Measurements from ENCODE around the gene APBB1IP.
A peak's percentile ranks its signal among the peaks of the same experiment; 100 is the strongest.

The APBB1IP gene

GRCh38 chr10:26550774-26551526, 112.8 kb downstream of the APBB1IP start:
- TF ChIP-seq CTCF (IDR thresholded peaks at IDR 0.05; ENCODE audit: low read depth, low read length, missing control alignments): no peak
- H3K4me3 ChIP-seq (replicated peaks; ENCODE audit: low read depth, low read length): no peak overlapping the region
- DNase-seq (ENCODE audit: extremely low read depth, low read depth): no peak

DNA sequence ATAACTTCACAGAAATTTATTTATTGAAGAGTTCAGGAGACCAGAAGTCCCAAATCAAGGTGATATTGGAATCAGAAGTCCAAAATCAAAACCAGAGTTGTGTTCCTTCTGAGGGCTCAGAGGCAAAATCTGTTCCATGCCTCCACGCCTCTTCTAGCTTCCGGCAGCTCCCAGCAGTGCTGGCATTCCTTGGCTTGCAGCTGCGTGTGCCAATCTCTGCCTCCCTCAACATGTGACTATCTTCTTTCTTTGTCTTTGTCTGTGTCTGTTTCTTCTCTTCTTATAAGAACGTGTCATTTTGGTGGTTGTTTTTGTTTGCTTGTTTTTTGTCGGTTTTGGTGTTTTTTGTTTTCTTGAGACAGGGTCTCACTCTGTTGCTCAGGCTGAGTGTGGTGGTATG, 116.1 kb downstream of the APBB1IP start:
- no peak for TF ChIP-seq CTCF (IDR thresholded peaks at IDR 0.05; ENCODE audit: low read depth, low read length, missing control alignments)
- DNase-seq (ENCODE audit: extremely low read depth, low read depth): no peak
- no peak overlapping the region for H3K4me3 ChIP-seq (replicated peaks; ENCODE audit: low read depth, low read length)

DNA sequence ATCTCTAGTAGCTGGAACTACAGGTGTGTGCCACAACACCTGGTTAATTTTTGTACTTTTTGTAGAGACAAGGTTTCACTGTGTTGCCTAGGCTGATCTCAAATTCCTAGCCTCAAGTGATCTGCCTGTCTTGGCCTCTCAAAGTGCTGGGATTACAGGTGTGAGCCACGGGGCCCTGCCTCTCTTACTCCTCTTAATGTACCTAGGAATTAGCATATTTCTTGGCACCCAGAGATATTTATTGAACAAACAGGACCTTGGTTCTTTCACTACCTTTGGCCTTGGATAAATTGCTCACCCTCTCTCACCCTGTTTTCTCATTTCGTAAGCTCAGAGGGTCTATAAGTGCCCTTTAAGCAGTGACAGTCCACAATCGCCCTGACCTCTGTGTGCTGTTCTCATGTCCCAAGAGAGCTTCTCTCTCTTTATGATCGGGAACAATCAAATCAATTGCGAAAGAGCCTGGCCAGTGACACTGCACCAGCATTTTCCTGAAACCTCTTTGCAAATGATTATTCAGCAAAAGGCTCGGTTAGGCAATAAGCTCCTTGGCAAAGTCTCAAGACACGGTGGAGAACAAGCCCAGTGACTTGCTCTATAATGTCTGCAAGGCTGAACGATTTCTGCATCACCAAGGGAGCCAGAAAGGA, 117.7 kb downstream of the APBB1IP start:
- H3K4me3 ChIP-seq (replicated peaks; ENCODE audit: low read depth, low read length): no peak overlapping the region
- TF ChIP-seq CTCF (IDR thresholded peaks at IDR 0.05; ENCODE audit: low read depth, low read length, missing control alignments): no peak
- no peak for DNase-seq (ENCODE audit: extremely low read depth, low read depth)

- peak; percentile 76 for TF ChIP-seq CTCF (IDR thresholded peaks at IDR 0.05; ENCODE audit: low read depth, low read length, missing control alignments)
- peak; percentile 4 for DNase-seq (ENCODE audit: extremely low read depth, low read depth)
- no peak overlapping the region for H3K4me3 ChIP-seq (replicated peaks; ENCODE audit: low read depth, low read length)
These were observed 118.9 kb downstream of the APBB1IP start for GRCh38 chr10:26556748-26557640.

- no peak for TF ChIP-seq CTCF (IDR thresholded peaks at IDR 0.05; ENCODE audit: low read depth, low read length, missing control alignments)
- DNase-seq (ENCODE audit: extremely low read depth, low read depth): no peak
- H3K4me3 ChIP-seq (replicated peaks; ENCODE audit: low read depth, low read length): no peak overlapping the region
These were observed 119.5 kb downstream of the APBB1IP start for GRCh38 chr10:26557641-26558014.

- TF ChIP-seq CTCF (IDR thresholded peaks at IDR 0.05; ENCODE audit: low read depth, low read length, missing control alignments): no peak
- no peak for DNase-seq (ENCODE audit: extremely low read depth, low read depth)
- no peak overlapping the region for H3K4me3 ChIP-seq (replicated peaks; ENCODE audit: low read depth, low read length)
These were observed 128.6 kb downstream of the APBB1IP start for GRCh38 chr10:26566525-26567350.
